ENCODE results near the gene UGT1A9. TPM values are rescaled to one million over a fixed set of nuclear protein-coding genes. Genes with fewer than 3 reads are reported as not detected.

UGT1A9 gene
- total RNA-seq, 1 donor from 2014 or later, result not detected

GRCh38 chr2:233708942-233709341, 37.2 kb downstream of the UGT1A9 start:
- no peak for TF ChIP-seq CTCF (IDR thresholded peaks at IDR 0.05)
- DNase-seq (ENCODE audit: low spot score in 2 of 2), result no peak
- Histone ChIP-seq H3K27me3 (no peaks in the 10 kb centered on the region), H3K27ac (no peak overlapping the region), H3K4me1 (no peaks in the 10 kb centered on the region), H3K9me3 (no peaks in the 10 kb centered on the region), H3K4me3 (no peak overlapping the region), H3K36me3 (no peaks in the 10 kb centered on the region)
- intact Hi-C loops (cut with DNase I), result no loop called here

GRCh38 chr2:233711312-233712008, 39.8 kb downstream of the UGT1A9 start:
- TF ChIP-seq CTCF (IDR thresholded peaks at IDR 0.05), result peak; percentile 44 to 66 (median 56)
- Histone ChIP-seq H3K36me3 (no peaks in the 10 kb centered on the region), H3K4me3 (no peak overlapping the region), H3K4me1 (no peaks in the 10 kb centered on the region), H3K9me3 (no peaks in the 10 kb centered on the region), H3K27me3 (no peaks in the 10 kb centered on the region), H3K27ac (no peak overlapping the region)
- peak in 1 of 2 donors; percentile 75 for DNase-seq (ENCODE audit: low spot score in 2 of 2)
- intact Hi-C loops (cut with DNase I), result loop anchor here (5.0 kb wide), 1 partner anchor 264 kb away; no protein-coding TSS in a partner anchor

GRCh38 chr2:233712611-233713261, 41.0 kb downstream of the UGT1A9 start, which contains the start of gene UGT1A5:
TSS of gene UGT1A5 (plus strand) at chr2:233712907. CDS start at chr2:233712992, 85 bp downstream.
- no peak for TF ChIP-seq CTCF (IDR thresholded peaks at IDR 0.05)
- no peaks in the 10 kb centered on the region for H3K4me1 ChIP-seq
- no peaks in the 10 kb centered on the region for H3K27me3 ChIP-seq
- no peak within 1 kb of the TSS for H3K4me3 ChIP-seq
- H3K36me3 ChIP-seq, result no peaks in the 10 kb centered on the region
- no peaks in the 10 kb centered on the region for H3K9me3 ChIP-seq
- H3K27ac ChIP-seq, result no peak within 1 kb of the TSS
- DNase-seq (ENCODE audit: low spot score in 2 of 2), result no peak
- intact Hi-C loops (cut with DNase I), result loop anchor here (5.0 kb wide), 1 partner anchor 265 kb away; no protein-coding TSS in a partner anchor

- intact Hi-C loops (cut with DNase I), result loop anchor here (5.0 kb wide), 1 partner anchor 266 kb away; no protein-coding TSS in a partner anchor
- Histone ChIP-seq H3K36me3 (no peaks in the 10 kb centered on the region), H3K4me1 (no peaks in the 10 kb centered on the region), H3K4me3 (no peak overlapping the region), H3K9me3 (no peaks in the 10 kb centered on the region), H3K27me3 (no peaks in the 10 kb centered on the region), H3K27ac (no peak overlapping the region)
- DNase-seq (ENCODE audit: low spot score in 2 of 2), result no peak
- TF ChIP-seq CTCF (IDR thresholded peaks at IDR 0.05), result no peak
These were observed 41.5 kb downstream of the UGT1A9 start for GRCh38 chr2:233713262-233713615.

GRCh38 chr2:233714121-233714520, 42.4 kb downstream of the UGT1A9 start:
- no peaks in the 10 kb centered on the region for H3K9me3 ChIP-seq
- H3K4me3 ChIP-seq, result no peak overlapping the region
- TF ChIP-seq CTCF (IDR thresholded peaks at IDR 0.05), result no peak
- DNase-seq (ENCODE audit: low spot score in 2 of 2), result no peak
- H3K36me3 ChIP-seq, result no peaks in the 10 kb centered on the region
- intact Hi-C loops (cut with DNase I), result loop anchor here (5.0 kb wide), 1 partner anchor 267 kb away; no protein-coding TSS in a partner anchor
- H3K4me1 ChIP-seq, result no peaks in the 10 kb centered on the region
- no peak overlapping the region for H3K27ac ChIP-seq
- no peaks in the 10 kb centered on the region for H3K27me3 ChIP-seq
